Spleen (tissue), 7 donors: ENCODE results near the gene KLHL34.

Source experiments
- POLR2A ChIP-seq, 3 donors: fragments of 450-650 bp; IDR thresholded peaks; one replicate each; pipeline ENCODE4 v1.5.1; 2017; ENCODE audit warnings: antibody characterized with exemption in 3 of 3, mild to moderate bottlenecking in 1 of 3
- TF ChIP-seq, protein P1 (sequence below), 11 experiments: fragments of 200-600 bp in 7 of 11; fragments of 450-650 bp in 4 of 11; sonication (generic) in 4 of 11; IDR thresholded peaks in 8 of 11; conservative IDR thresholded peaks in 3 of 11; 1 replicate in 7 of 11; 2 replicates in 4 of 11; pipeline versions ENCODE4 v1.4.0 to v1.8.0; 2016 to 2021; ENCODE audit warnings: antibody characterized with exemption in 11 of 11, inconsistent platforms in 4 of 11, mild to moderate bottlenecking in 1 of 11
- donor health status: DM: no; HTN: no; CAD: no; lungs with moderate emphysema.
- donor health status: DM: no; HTN: no; CAD: no.
- donor health status: DM: no; HTN: no; CAD: no.

DNA sequence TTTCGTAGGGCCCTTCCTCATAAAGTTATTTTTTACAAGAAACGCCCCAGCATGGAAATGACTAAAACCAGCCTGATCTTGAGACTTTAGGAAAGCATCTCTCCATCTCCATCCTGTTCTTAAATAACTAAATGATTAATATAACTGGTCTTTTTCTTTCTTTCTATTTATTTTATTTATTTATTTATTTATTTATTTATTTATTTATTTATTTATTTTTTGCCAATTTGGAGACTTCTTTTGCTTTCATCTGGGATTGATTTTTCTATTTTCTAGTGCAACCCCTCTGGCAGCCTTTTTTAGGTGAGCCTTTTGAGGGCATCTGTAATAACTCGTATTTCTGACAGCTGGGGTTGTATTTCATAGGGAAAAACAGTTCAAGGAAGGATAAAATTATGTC, 1.2 kb upstream of the KLHL34 start:
- no peak for TF ChIP-seq POLR2A (IDR thresholded peaks at IDR 0.05)
- TF ChIP-seq, protein P1, sequence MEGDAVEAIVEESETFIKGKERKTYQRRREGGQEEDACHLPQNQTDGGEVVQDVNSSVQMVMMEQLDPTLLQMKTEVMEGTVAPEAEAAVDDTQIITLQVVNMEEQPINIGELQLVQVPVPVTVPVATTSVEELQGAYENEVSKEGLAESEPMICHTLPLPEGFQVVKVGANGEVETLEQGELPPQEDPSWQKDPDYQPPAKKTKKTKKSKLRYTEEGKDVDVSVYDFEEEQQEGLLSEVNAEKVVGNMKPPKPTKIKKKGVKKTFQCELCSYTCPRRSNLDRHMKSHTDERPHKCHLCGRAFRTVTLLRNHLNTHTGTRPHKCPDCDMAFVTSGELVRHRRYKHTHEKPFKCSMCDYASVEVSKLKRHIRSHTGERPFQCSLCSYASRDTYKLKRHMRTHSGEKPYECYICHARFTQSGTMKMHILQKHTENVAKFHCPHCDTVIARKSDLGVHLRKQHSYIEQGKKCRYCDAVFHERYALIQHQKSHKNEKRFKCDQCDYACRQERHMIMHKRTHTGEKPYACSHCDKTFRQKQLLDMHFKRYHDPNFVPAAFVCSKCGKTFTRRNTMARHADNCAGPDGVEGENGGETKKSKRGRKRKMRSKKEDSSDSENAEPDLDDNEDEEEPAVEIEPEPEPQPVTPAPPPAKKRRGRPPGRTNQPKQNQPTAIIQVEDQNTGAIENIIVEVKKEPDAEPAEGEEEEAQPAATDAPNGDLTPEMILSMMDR (IDR thresholded peaks at IDR 0.05 in 8 of 11, conservative IDR thresholded peaks at IDR 0.05 in 3 of 11): no peak
